SU-DHL-6 (cell line): ENCODE data around the gene VSX1.

ENCODE experiments used
- EZH2phosphoT487 ChIP-seq: fragments of 200-600 bp; sonication (generic), shearing (Covaris generic); conservative IDR thresholded peaks from 2 replicates; pipeline ENCODE4 v1.6.1; 2018; ENCODE audit warnings: mild to moderate bottlenecking, antibody characterized with exemption, low read length, moderate library complexity, mixed read lengths
- TF ChIP-seq, protein P1 (sequence below): fragments of 200-600 bp; sonication (generic); IDR thresholded peaks from one replicate; pipeline ENCODE4 v1.5.1; 2017; ENCODE audit warnings: antibody characterized with exemption, mild to moderate bottlenecking, low read length, moderate library complexity; ENCODE audit not compliant: insufficient read depth, poor library complexity, severe bottlenecking

DNA sequence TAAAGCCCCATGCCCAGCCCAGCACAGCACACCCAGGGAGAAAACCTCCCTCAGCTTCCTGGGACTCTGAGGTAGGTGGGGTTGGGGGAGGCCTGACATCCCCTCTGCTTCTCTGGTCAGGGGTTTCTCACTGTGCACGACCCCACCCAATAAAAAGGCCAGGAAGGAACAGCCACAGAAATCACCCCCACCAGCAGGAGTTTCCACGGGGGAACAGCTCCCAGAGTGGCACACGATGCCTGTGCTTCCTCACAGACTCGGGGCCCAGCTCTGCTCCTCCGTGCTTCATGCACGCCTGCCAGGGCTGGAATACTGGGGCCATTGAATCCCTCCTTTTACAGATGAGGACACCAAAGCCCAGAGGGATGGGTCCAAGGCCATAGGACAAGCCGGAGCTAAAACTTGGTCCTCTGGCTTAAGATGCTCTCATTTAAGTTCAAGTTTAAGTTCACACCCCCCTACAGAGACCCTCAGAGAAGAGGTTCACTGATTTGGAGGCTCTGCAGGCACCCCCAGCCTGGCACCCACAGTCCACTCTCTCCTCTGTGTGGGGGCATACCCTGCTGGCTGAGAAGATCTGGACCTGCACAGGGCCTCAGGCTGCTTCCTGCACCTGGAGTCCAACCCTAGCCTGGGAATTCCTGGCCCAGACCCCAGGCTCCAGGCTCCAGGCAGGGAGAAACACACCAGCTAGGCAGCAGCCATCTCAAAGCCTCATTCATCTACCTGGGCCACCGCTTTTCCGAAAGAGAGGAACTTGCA is 38.3 kb downstream of the VSX1 start:
- TF ChIP-seq, protein P1, sequence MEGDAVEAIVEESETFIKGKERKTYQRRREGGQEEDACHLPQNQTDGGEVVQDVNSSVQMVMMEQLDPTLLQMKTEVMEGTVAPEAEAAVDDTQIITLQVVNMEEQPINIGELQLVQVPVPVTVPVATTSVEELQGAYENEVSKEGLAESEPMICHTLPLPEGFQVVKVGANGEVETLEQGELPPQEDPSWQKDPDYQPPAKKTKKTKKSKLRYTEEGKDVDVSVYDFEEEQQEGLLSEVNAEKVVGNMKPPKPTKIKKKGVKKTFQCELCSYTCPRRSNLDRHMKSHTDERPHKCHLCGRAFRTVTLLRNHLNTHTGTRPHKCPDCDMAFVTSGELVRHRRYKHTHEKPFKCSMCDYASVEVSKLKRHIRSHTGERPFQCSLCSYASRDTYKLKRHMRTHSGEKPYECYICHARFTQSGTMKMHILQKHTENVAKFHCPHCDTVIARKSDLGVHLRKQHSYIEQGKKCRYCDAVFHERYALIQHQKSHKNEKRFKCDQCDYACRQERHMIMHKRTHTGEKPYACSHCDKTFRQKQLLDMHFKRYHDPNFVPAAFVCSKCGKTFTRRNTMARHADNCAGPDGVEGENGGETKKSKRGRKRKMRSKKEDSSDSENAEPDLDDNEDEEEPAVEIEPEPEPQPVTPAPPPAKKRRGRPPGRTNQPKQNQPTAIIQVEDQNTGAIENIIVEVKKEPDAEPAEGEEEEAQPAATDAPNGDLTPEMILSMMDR: no peak
- no peak for TF ChIP-seq EZH2phosphoT487
